HepG2 (cell line): ENCODE data around the gene KHK. TPM values are rescaled to one million over a fixed set of nuclear protein-coding genes. Genes with fewer than 3 reads are reported as not detected.

ENCODE experiments used
- CAMTA2 ChIP-seq: sonication (generic); formaldehyde crosslinking; IDR thresholded peaks from 2 replicates; pipeline ENCODE4 v1.4.0; 2020; ENCODE audit warnings: mild to moderate bottlenecking, missing genetic modification reagents, borderline replicate concordance
- CCAR2 ChIP-seq: fragments of 200-400 bp; formaldehyde crosslinking; optimal IDR thresholded peaks from 2 replicates; pipeline ENCODE3; 2018; ENCODE audit warnings: low read depth, mild to moderate bottlenecking, low read length, moderate library complexity
- DMAP1 ChIP-seq: IDR thresholded peaks from 2 replicates; pipeline ENCODE4 v1.6.1; 2016
- ELK4 ChIP-seq: sonication (generic); formaldehyde crosslinking; IDR thresholded peaks from 2 replicates; pipeline ENCODE4 v1.9.0; 2021; ENCODE audit warnings: missing genetic modification reagents, borderline replicate concordance
- HDAC1 ChIP-seq: sonication (generic); formaldehyde crosslinking; IDR thresholded peaks from 2 replicates; pipeline ENCODE4 v1.5.1; 2020; ENCODE audit warnings: mild to moderate bottlenecking, missing genetic modification reagents
- HMG20A ChIP-seq: IDR thresholded peaks from 2 replicates; pipeline ENCODE4 v1.6.1; 2016; ENCODE audit warnings: borderline replicate concordance
- KDM3A ChIP-seq: IDR thresholded peaks from 2 replicates; pipeline ENCODE4 v1.6.1; 2018; ENCODE audit warnings: low read depth, missing compliant biosample characterization
- KDM5A ChIP-seq: fragments of 200-600 bp; sonication (generic); IDR thresholded peaks from 2 replicates; pipeline ENCODE4 v1.7.0; 2018; ENCODE audit warnings: antibody characterized with exemption, mild to moderate bottlenecking, low read length, borderline replicate concordance
- NFKB2 ChIP-seq: sonication (generic); formaldehyde crosslinking; IDR thresholded peaks from 2 replicates; pipeline ENCODE4 v1.4.0; 2020; ENCODE audit warnings: missing genetic modification reagents, borderline replicate concordance
- NPAS2 ChIP-seq: sonication (generic); formaldehyde crosslinking; IDR thresholded peaks from 2 replicates; pipeline ENCODE4 v1.8.0; 2022; ENCODE audit warnings: mild to moderate bottlenecking, missing genetic modification reagents, borderline replicate concordance
- POLR2AphosphoS2 ChIP-seq: IDR thresholded peaks from 2 replicates; pipeline ENCODE4 v1.6.1; 2011; ENCODE audit warnings: low read depth, low read length, improper control_type of control experiment
- RFX1 ChIP-seq: fragments of 450-650 bp; IDR thresholded peaks from 2 replicates; pipeline ENCODE4 v1.6.1; 2017
- SMARCE1 ChIP-seq: fragments of 450-650 bp; IDR thresholded peaks from 2 replicates; pipeline ENCODE4 v1.6.1; 2017; ENCODE audit warnings: borderline replicate concordance
- TAF1 ChIP-seq: sonication (generic); formaldehyde crosslinking; IDR thresholded peaks from 2 replicates; pipeline ENCODE4 v1.4.0; 2020; ENCODE audit warnings: missing genetic modification reagents
- TEF ChIP-seq: sonication (generic); formaldehyde crosslinking; IDR thresholded peaks from 2 replicates; pipeline ENCODE4 v1.5.0; 2020; ENCODE audit warnings: missing genetic modification reagents
- ZNF136 ChIP-seq: sonication (generic); formaldehyde crosslinking; IDR thresholded peaks from 2 replicates; pipeline ENCODE4 v1.8.1; 2022; ENCODE audit warnings: low read depth, mild to moderate bottlenecking, moderate library complexity, missing genetic modification reagents
- ZNF33B ChIP-seq: sonication (generic); formaldehyde crosslinking; IDR thresholded peaks from 2 replicates; pipeline ENCODE4 v1.5.1; 2020; ENCODE audit warnings: mild to moderate bottlenecking, missing genetic modification reagents
- ZNF496 ChIP-seq: sonication (generic); formaldehyde crosslinking; IDR thresholded peaks from 2 replicates; pipeline ENCODE4 v1.8.1; 2023; ENCODE audit warnings: mild to moderate bottlenecking, moderate library complexity, missing genetic modification reagents; ENCODE audit not compliant: insufficient replicate concordance
- ZNF710 ChIP-seq: sonication (generic); formaldehyde crosslinking; IDR thresholded peaks from 2 replicates; pipeline ENCODE4 v1.5.0; 2020; ENCODE audit warnings: mild to moderate bottlenecking, missing genetic modification reagents, borderline replicate concordance
- ZNF740 ChIP-seq: sonication (generic); formaldehyde crosslinking; IDR thresholded peaks from 2 replicates; pipeline ENCODE4 v1.4.0; 2020; ENCODE audit warnings: missing genetic modification reagents
- ZNF770 ChIP-seq: sonication (generic); formaldehyde crosslinking; IDR thresholded peaks from 2 replicates; pipeline ENCODE4 v1.5.0; 2020; ENCODE audit warnings: mild to moderate bottlenecking, missing genetic modification reagents
- ZNF816 ChIP-seq: sonication (generic); formaldehyde crosslinking; IDR thresholded peaks from 2 replicates; pipeline ENCODE4 v1.8.0; 2022; ENCODE audit warnings: missing genetic modification reagents, mild to moderate bottlenecking, borderline replicate concordance
- ZSCAN12 ChIP-seq: sonication (generic); formaldehyde crosslinking; IDR thresholded peaks from 2 replicates; pipeline ENCODE4 v1.9.0; 2021; ENCODE audit warnings: mild to moderate bottlenecking, missing genetic modification reagents
- ZSCAN31 ChIP-seq: sonication (generic); formaldehyde crosslinking; IDR thresholded peaks from 2 replicates; pipeline ENCODE4 v1.5.0; 2020; ENCODE audit warnings: low read depth, mild to moderate bottlenecking, missing genetic modification reagents
- polyA plus RNA-seq, 8 experiments: library from polyadenylated mRNA; depleted of rRNA in 3 of 8; stranded (reverse) in 7 of 8; unstranded in 1 of 8; fragments of >200 nt; fragmentation: Illumina TruSeq in 4 of 8; extraction: Trizol in 4 of 8; gene quantifications; 2 replicates each; pipeline versions ENCODE4 v1.2.1 to v1.2.3, GENCODE V29; 2011 to 2016; ENCODE audit warnings: low read depth in 4 of 8, missing spikeins in 1 of 8, mixed read lengths in 1 of 8; ENCODE audit not compliant: insufficient read depth in 1 of 8
- total RNA-seq, 5 experiments: library from RNA; depleted of rRNA; stranded (reverse); fragments of >200 nt; fragmentation: Illumina TruSeq; extraction: Trizol; gene quantifications; 2 replicates each; pipeline ENCODE4 v1.2.3, GENCODE V29; 2016; ENCODE audit warnings: low read depth in 1 of 5

Gene KHK
- total and polyA plus RNA-seq, 2 of the 13 experiments (the other 11 are each of a cell fraction or from before 2014, with no cell fraction given) = 40.9 to 99.2 TPM

- TF ChIP-seq ZNF136 (CRISPR knock-in tag) (no peak), CCAR2 (no peak), TEF (CRISPR knock-in tag) (no peak), HDAC1 (peak; percentile 55; the same call in 1 of the 2 replicates), ELK4 (CRISPR knock-in tag) (no peak), KDM3A (CRISPR knock-in tag) (no peak; the same call in 1 of the 2 replicates), RFX1 (no peak), TAF1 (CRISPR knock-in tag) (peak; percentile 84), ZNF710 (peak; percentile 52; the same call in 1 of the 2 replicates), SMARCE1 (no peak), DMAP1 (CRISPR knock-in tag) (peak; percentile 61; the same call in 1 of the 2 replicates), NPAS2 (CRISPR knock-in tag) (no peak), HMG20A (CRISPR knock-in tag) (no peak), ZNF816 (CRISPR knock-in tag) (no peak), ZSCAN31 (CRISPR knock-in tag) (no peak), ZNF33B (CRISPR knock-in tag) (0 out of 2 replicates have a peak, but pooled peaks have one; percentile 25), NFKB2 (CRISPR knock-in tag) (0 out of 2 replicates have a peak, but pooled peaks have one; percentile 81), ZNF740 (CRISPR knock-in tag) (no peak), ZSCAN12 (CRISPR knock-in tag) (peak; percentile 73), ZNF770 (CRISPR knock-in tag) (no peak), KDM5A (peak; percentile 90; the same call in 1 of the 2 replicates), POLR2AphosphoS2 (no peak), CAMTA2 (CRISPR knock-in tag) (peak; percentile 55; the same call in 1 of the 2 replicates), ZNF496 (CRISPR knock-in tag) (no peak)
Measured at GRCh38 chr2:27133905-27134780, 47.6 kb downstream of the KHK start, which contains the start of gene PREB (continued).
